Osteoblast (primary cell): Measurements from ENCODE around the gene EMP2. TPM values are rescaled to one million over a fixed set of nuclear protein-coding genes. Genes with fewer than 3 reads are reported as not detected.
"Not testable (repeated sequence)": the region's sequence is repeated elsewhere in the genome, so short reads cannot be mapped to it uniquely, and the experiment has no call there.

Experiments
- DNase-seq: peaks from one replicate; pipeline ENCODE4 v3.0.0; 2011; ENCODE audit warnings: low spot score, mixed read lengths; ENCODE audit not compliant: insufficient read length; ENCODE audit errors: missing footprints
- H2AFZ ChIP-seq: 2 replicates; pipeline ENCODE4 v1.6.0; 2011; ENCODE audit warnings: mild to moderate bottlenecking, low read length
- H3K27ac ChIP-seq: 2 replicates; pipeline ENCODE4 v1.5.1; 2011; ENCODE audit warnings: mild to moderate bottlenecking, low read depth, low read length, moderate library complexity
- H3K27me3 ChIP-seq: 2 replicates; pipeline ENCODE4 v1.6.0; 2012; ENCODE audit warnings: mild to moderate bottlenecking, control low read depth, inconsistent platforms, low read length, moderate library complexity; ENCODE audit not compliant: insufficient read depth
- H3K36me3 ChIP-seq: 2 replicates; pipeline ENCODE4 v1.5.1; 2011; ENCODE audit warnings: mild to moderate bottlenecking, low read length, control low read depth, moderate library complexity; ENCODE audit not compliant: insufficient read depth
- H3K4me1 ChIP-seq: 2 replicates; pipeline ENCODE4 v1.5.1; 2011; ENCODE audit warnings: mild to moderate bottlenecking, low read length, control low read depth, moderate library complexity; ENCODE audit not compliant: insufficient read depth
- H3K4me2 ChIP-seq: 2 replicates; pipeline ENCODE4 v1.6.0; 2011; ENCODE audit warnings: mild to moderate bottlenecking, low read length; ENCODE audit not compliant: insufficient read depth
- H3K4me3 ChIP-seq: fragments of 200-600 bp; sonication (generic); 3 replicates; pipeline ENCODE4 v1.5.1; 2012; ENCODE audit warnings: mild to moderate bottlenecking, low read length, inconsistent platforms; ENCODE audit not compliant: insufficient read depth
- H3K79me2 ChIP-seq: 2 replicates; pipeline ENCODE4 v1.6.0; 2012; ENCODE audit warnings: mild to moderate bottlenecking, low read length, control low read depth, inconsistent platforms; ENCODE audit not compliant: insufficient read depth
- H3K9me3 ChIP-seq: 2 replicates; pipeline ENCODE4 v1.5.1; 2011; ENCODE audit warnings: low read depth, low read length, control low read depth
- H4K20me1 ChIP-seq: 2 replicates; pipeline ENCODE4 v1.6.0; 2012; ENCODE audit warnings: mild to moderate bottlenecking, low read length, control low read depth; ENCODE audit not compliant: insufficient read depth
- total RNA-seq: library from RNA; depleted of rRNA; stranded (reverse); fragments of >200 nt; gene quantifications from 2 replicates; pipeline ENCODE4 v1.2.3, GENCODE V29; 2012
- TF ChIP-seq, protein P1 (sequence below): IDR thresholded peaks from 2 replicates; pipeline ENCODE4 v1.5.1; 2011; ENCODE audit warnings: mild to moderate bottlenecking, low read depth, low read length, moderate library complexity; ENCODE audit errors: extremely low read depth

EMP2 gene
- total RNA-seq, 1 donor, result 31.8 TPM

DNA sequence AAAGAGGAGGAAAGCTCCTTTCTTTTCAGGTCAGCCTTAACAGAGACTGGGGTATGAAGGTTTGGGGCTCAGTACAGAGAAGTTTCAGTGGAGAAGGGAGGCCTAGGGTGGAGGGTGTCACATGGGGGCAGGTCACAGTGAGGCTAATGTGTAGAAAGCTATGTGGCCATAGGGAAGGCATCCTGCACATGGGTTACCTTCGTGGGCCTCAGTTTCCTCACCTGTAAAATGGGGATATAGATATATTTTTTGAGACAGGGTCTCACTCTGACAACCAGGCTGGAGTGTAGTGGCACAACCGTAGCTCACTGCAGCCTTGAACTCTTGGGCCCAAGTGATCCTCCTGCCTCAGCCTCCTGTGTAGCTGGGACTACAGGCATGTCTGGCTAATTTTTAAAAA is 41.8 kb downstream of the EMP2 start:
- TF ChIP-seq, protein P1, sequence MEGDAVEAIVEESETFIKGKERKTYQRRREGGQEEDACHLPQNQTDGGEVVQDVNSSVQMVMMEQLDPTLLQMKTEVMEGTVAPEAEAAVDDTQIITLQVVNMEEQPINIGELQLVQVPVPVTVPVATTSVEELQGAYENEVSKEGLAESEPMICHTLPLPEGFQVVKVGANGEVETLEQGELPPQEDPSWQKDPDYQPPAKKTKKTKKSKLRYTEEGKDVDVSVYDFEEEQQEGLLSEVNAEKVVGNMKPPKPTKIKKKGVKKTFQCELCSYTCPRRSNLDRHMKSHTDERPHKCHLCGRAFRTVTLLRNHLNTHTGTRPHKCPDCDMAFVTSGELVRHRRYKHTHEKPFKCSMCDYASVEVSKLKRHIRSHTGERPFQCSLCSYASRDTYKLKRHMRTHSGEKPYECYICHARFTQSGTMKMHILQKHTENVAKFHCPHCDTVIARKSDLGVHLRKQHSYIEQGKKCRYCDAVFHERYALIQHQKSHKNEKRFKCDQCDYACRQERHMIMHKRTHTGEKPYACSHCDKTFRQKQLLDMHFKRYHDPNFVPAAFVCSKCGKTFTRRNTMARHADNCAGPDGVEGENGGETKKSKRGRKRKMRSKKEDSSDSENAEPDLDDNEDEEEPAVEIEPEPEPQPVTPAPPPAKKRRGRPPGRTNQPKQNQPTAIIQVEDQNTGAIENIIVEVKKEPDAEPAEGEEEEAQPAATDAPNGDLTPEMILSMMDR, result no peak
- Histone ChIP-seq H4K20me1 (no peaks in the 10 kb centered on the region), H2AFZ (no peak overlapping the region), H3K4me2 (no peak overlapping the region), H3K4me3 (no peak overlapping the region), H3K9me3 (no peaks in the 10 kb centered on the region), H3K36me3 (peaks cover 25% of the 10 kb centered on the region), H3K79me2 (no peaks in the 10 kb centered on the region), H3K27ac (no peak overlapping the region), H3K27me3 (no peaks in the 10 kb centered on the region), H3K4me1 (no peaks in the 10 kb centered on the region)
- DNase-seq, result no peak

DNA sequence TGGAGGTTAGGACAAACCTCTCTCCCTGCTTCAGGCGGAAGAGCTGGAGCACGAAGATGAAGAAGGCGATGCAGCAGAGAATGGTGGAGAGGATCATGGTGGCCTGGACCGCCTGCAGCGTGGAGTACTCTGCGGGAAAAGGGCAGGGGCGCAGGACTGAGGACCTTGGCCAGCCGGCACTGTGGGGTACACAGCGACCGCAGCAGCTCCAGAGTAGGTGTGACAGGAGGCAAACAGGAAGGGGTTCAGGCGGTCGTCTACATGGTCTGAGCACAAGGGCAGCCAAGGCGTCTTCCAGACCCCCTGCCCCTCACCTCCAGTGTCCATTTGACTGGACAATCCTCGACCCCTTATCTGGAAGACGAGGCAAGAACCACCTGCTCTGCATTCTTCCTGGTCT is 42.5 kb downstream of the EMP2 start:
- TF ChIP-seq, protein P1, result no peak
- H3K4me3 ChIP-seq, result no peak overlapping the region
- H3K4me1 ChIP-seq, result no peaks in the 10 kb centered on the region
- H3K79me2 ChIP-seq, result no peaks in the 10 kb centered on the region
- H3K4me2 ChIP-seq, result no peak overlapping the region
- no peak overlapping the region for H2AFZ ChIP-seq
- no peak for DNase-seq
- no peaks in the 10 kb centered on the region for H3K9me3 ChIP-seq
- H3K36me3 ChIP-seq, result peaks cover 22% of the 10 kb centered on the region
- peaks cover 2% of the 10 kb centered on the region for H4K20me1 ChIP-seq
- no peaks in the 10 kb centered on the region for H3K27me3 ChIP-seq
- H3K27ac ChIP-seq, result no peak overlapping the region

DNA sequence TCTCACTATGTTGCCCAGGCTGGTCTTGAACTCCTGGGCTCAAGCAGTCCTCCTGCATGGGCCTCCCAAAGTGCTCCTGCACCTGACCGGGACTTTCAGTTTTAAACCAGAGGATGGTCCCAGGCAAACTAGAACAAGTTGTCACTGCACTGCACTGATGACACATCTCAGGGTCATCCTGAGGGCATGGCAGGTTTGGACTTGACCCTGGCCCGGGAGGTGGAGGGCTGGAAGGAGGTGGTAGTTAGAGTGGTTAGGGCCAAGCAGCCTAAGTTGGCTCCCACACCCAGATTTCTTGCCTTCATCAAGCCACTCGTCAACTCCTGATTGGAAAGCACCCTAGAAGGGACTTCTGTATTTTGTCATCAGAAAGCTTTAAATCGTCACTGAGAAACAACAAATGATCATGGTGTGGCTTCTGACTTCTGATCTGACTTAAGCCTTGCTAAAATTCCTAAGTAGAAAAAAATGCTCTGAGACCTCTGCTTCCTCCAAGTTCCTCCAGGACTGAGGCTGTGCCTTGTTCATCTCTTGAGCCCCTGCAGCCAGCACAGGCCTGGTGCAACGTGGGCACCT is 43.5 kb downstream of the EMP2 start:
- H3K4me1 ChIP-seq, result no peaks in the 10 kb centered on the region
- no peaks in the 10 kb centered on the region for H3K79me2 ChIP-seq
- no peaks in the 10 kb centered on the region for H3K27me3 ChIP-seq
- H3K4me3 ChIP-seq, result no peak overlapping the region
- peaks cover 2% of the 10 kb centered on the region for H4K20me1 ChIP-seq
- no peak overlapping the region for H3K27ac ChIP-seq
- H3K4me2 ChIP-seq, result no peak overlapping the region
- peaks cover 29% of the 10 kb centered on the region for H3K36me3 ChIP-seq
- H3K9me3 ChIP-seq, result no peaks in the 10 kb centered on the region
- no peak overlapping the region for H2AFZ ChIP-seq
- TF ChIP-seq, protein P1, result no peak
- DNase-seq, result no peak

DNA sequence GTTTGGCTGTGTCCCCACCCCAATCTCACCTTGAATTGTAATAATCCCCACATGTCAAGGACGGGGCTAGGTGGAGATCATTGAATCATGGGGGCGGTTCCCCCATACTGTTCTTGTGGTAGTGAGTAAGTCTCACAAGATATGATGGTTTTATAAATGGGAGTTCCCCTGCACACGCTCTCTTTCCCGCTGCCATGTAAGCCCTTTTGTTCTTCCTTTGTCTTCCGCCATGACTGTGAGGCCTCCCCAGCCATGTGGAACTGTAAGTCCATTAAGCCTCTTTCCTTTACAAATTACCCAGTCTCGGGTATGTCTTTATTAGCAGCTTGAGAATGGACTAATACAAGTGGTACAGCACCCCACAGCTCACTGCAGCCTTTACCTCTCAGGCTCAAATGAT is 44.1 kb downstream of the EMP2 start:
- H3K79me2 ChIP-seq, H2AFZ ChIP-seq, H4K20me1 ChIP-seq: not testable (repeated sequence)

More for the DNA sequence above, 44.1 kb downstream of the EMP2 start:
- not testable (repeated sequence) for H3K27ac ChIP-seq, H3K9me3 ChIP-seq, H3K4me3 ChIP-seq, H3K4me1 ChIP-seq, H3K27me3 ChIP-seq, DNase-seq, H3K4me2 ChIP-seq
- H3K36me3 ChIP-seq, result peaks cover 33% of the 10 kb centered on the region
